DOHH2 (cell line): ENCODE data around the gene FUT7.
A peak's percentile ranks its signal among the peaks of the same experiment; 100 is the strongest.

Experiments
- H3F3A ChIP-seq: fragments of 200-600 bp; sonication (generic), shearing (Covaris generic); 2 replicates; pipeline ENCODE4 v1.6.0; 2016; ENCODE audit warnings: antibody characterized with exemption, mild to moderate bottlenecking; ENCODE audit not compliant: control insufficient read depth, insufficient read depth
- H3K27ac ChIP-seq: fragments of 200-600 bp; sonication (generic); 2 replicates; pipeline ENCODE4 v1.5.1; 2014; ENCODE audit warnings: low read depth, mild to moderate bottlenecking, low read length, moderate library complexity
- H3K27me3 ChIP-seq: fragments of 200-600 bp; sonication (generic); 2 replicates; pipeline ENCODE4 v1.6.1; 2014; ENCODE audit warnings: mild to moderate bottlenecking, low read length, mixed read lengths; ENCODE audit not compliant: control insufficient read depth
- H3K36me3 ChIP-seq: fragments of 200-600 bp; sonication (generic); 2 replicates; pipeline ENCODE4 v1.6.1; 2014; ENCODE audit warnings: mild to moderate bottlenecking, low read length, moderate library complexity, mixed read lengths; ENCODE audit not compliant: control insufficient read depth
- H3K4me1 ChIP-seq: fragments of 200-600 bp; sonication (generic); 2 replicates; pipeline ENCODE4 v1.6.1; 2014; ENCODE audit warnings: mild to moderate bottlenecking, low read length, mixed read lengths; ENCODE audit not compliant: control insufficient read depth
- H3K4me2 ChIP-seq: fragments of 200-600 bp; sonication (generic); 2 replicates; pipeline ENCODE4 v1.6.0; 2014; ENCODE audit warnings: mild to moderate bottlenecking, low read length, moderate library complexity
- H3K4me3 ChIP-seq: fragments of 200-600 bp; sonication (generic); 2 replicates; pipeline ENCODE4 v1.5.1; 2014; ENCODE audit warnings: mild to moderate bottlenecking, low read length, mixed read lengths
- H3K79me2 ChIP-seq: fragments of 200-600 bp; sonication (generic); 2 replicates; pipeline ENCODE4 v1.6.1; 2014; ENCODE audit warnings: mild to moderate bottlenecking, low read length, mixed read lengths; ENCODE audit not compliant: control insufficient read depth
- H3K9me2 ChIP-seq: fragments of 200-600 bp; sonication (generic); replicated peaks from 2 replicates; pipeline ENCODE4 v1.6.1; 2014; ENCODE audit warnings: mild to moderate bottlenecking, low read length, mixed read lengths; ENCODE audit not compliant: control insufficient read depth
- H3K9me3 ChIP-seq: fragments of 200-600 bp; sonication (generic); 2 replicates; pipeline ENCODE4 v1.6.1; 2014; ENCODE audit warnings: antibody characterized with exemption, low read length, mixed read lengths; ENCODE audit not compliant: control insufficient read depth, insufficient read depth
- H4K20me1 ChIP-seq: fragments of 200-600 bp; sonication (generic); 2 replicates; pipeline ENCODE4 v1.6.0; 2014; ENCODE audit warnings: low read depth, mild to moderate bottlenecking, antibody characterized with exemption, low read length, moderate library complexity; ENCODE audit not compliant: control insufficient read depth, insufficient read depth
- CTCF ChIP-seq: fragments of 200-600 bp; sonication (generic); IDR thresholded peaks from one replicate; pipeline ENCODE4 v1.5.1; 2014; ENCODE audit warnings: antibody characterized with exemption, mild to moderate bottlenecking, low read depth, low read length; ENCODE audit not compliant: poor library complexity, severe bottlenecking
- EZH2phosphoT487 ChIP-seq: fragments of 200-600 bp; sonication (generic); IDR thresholded peaks from 2 replicates; pipeline ENCODE4 v1.6.1; 2017; ENCODE audit warnings: borderline replicate concordance, mild to moderate bottlenecking, antibody characterized with exemption, low read length, moderate library complexity, mixed read lengths

The FUT7 gene

GRCh38 chr9:137028263-137029057 lies 3.4 kb downstream of the FUT7 start:
- Histone ChIP-seq H3K9me3 (no peaks in the 10 kb centered on the region), H3K27me3 (peaks cover 55% of the 10 kb centered on the region), H3K4me1 (peaks cover 55% of the 10 kb centered on the region), H3K27ac (no peak overlapping the region), H3K79me2 (no peaks in the 10 kb centered on the region), H3K36me3 (no peaks in the 10 kb centered on the region), H3K4me3 (peak overlapping the region; percentile 77), H4K20me1 (0 out of 2 replicates have a peak, but pooled peaks cover 3% of the 10 kb centered on the region), H3K9me2 (no peaks in the 10 kb centered on the region), H3K4me2 (peak overlapping the region; percentile 97), H3F3A (no peaks in the 10 kb centered on the region)
- TF ChIP-seq EZH2phosphoT487 (no peak), CTCF (no peak)

- no peaks in the 10 kb centered on the region for H3K9me2 ChIP-seq
- H3K9me3 ChIP-seq, result no peaks in the 10 kb centered on the region
- H3K4me1 ChIP-seq, result peaks cover 49% of the 10 kb centered on the region
- H4K20me1 ChIP-seq, result 0 out of 2 replicates have a peak, but pooled peaks cover under 1% of the 10 kb centered on the region
- H3K4me3 ChIP-seq, result peak within 1 kb of the TSS; percentile 77
- H3K36me3 ChIP-seq, result no peaks in the 10 kb centered on the region
- peak within 1 kb of the TSS; percentile 97 for H3K4me2 ChIP-seq
- H3F3A ChIP-seq, result no peaks in the 10 kb centered on the region
- no peak for TF ChIP-seq EZH2phosphoT487
- no peak for TF ChIP-seq CTCF
- peaks cover 49% of the 10 kb centered on the region for H3K27me3 ChIP-seq
- H3K79me2 ChIP-seq, result no peaks in the 10 kb centered on the region
- H3K27ac ChIP-seq, result no peak within 1 kb of the TSS
Observed at GRCh38 chr9:137027369-137028262, 4.3 kb downstream of the FUT7 start, which contains the start of gene ABCA2. Gene ABCA2 (minus strand): TSS chr9:137028237. CDS start chr9:137028140, 97 bp downstream.

- peaks cover 41% of the 10 kb centered on the region for H3K4me1 ChIP-seq
- no peaks in the 10 kb centered on the region for H3K9me2 ChIP-seq
- no peaks in the 10 kb centered on the region for H3K9me3 ChIP-seq
- TF ChIP-seq EZH2phosphoT487, result no peak
- TF ChIP-seq CTCF, result no peak
- no peaks in the 10 kb centered on the region for H3F3A ChIP-seq
- no peaks in the 10 kb centered on the region for H3K36me3 ChIP-seq
- H3K4me2 ChIP-seq, result no peak overlapping the region
- no peaks in the 10 kb centered on the region for H3K79me2 ChIP-seq
- no peak overlapping the region for H3K4me3 ChIP-seq
- H4K20me1 ChIP-seq, result no peaks in the 10 kb centered on the region
- peaks cover 47% of the 10 kb centered on the region for H3K27me3 ChIP-seq
- H3K27ac ChIP-seq, result no peak overlapping the region
Observed at GRCh38 chr9:137026828-137027227, 5.1 kb downstream of the FUT7 start.
